Endothelial cell of umbilical vein (primary cell): ENCODE data around the gene SETD3. TPM values are rescaled to one million over a fixed set of nuclear protein-coding genes. Genes with fewer than 3 reads are reported as not detected.
A peak's percentile ranks its signal among the peaks of the same experiment; 100 is the strongest.

ENCODE experiments used
- BruUV-seq: library from RNA; stranded (reverse); fragments of 400-500 nt; replicated peaks from 2 replicates; lab custom pipeline; 2021; lab: Mats Ljungman, UMichigan
- CTCF ChIA-PET: fragments of 300-600, 350-600 bp; sonication (Branson Sonifier 250); formaldehyde crosslinking; loops from one replicate; lab custom pipeline; 2021; ENCODE audit warnings: antibody characterized with exemption, inconsistent platforms; lab: Charles Lee
- POLR2A ChIA-PET: fragments of 300-600, 350-600 bp; sonication (Branson Sonifier 250); formaldehyde crosslinking; loops from one replicate; lab custom pipeline; 2021; ENCODE audit warnings: antibody characterized with exemption, inconsistent platforms; lab: Charles Lee
- DNase-seq: peaks from one replicate; pipeline ENCODE4 v3.0.0-alpha.2; 2011; ENCODE audit warnings: low read depth, low spot score
- FAIRE-seq: peaks from 2 replicates; lab custom pipeline; 2011; peaks lifted over from hg19 to GRCh38; lab: Jason Lieb, UNC
- H2AFZ ChIP-seq: 2 replicates; pipeline ENCODE4 v1.6.0; 2012; ENCODE audit warnings: low read depth, low read length, control low read depth, inconsistent platforms
- H3K27ac ChIP-seq: 2 replicates; pipeline ENCODE4 v1.5.1; 2011; ENCODE audit warnings: low read depth, mild to moderate bottlenecking, control low read depth, low read length, moderate library complexity; ENCODE audit not compliant: insufficient read depth
- H3K27me3 ChIP-seq, 2 experiments: 2 replicates each; pipeline versions ENCODE4 v1.6.0 to v1.6.1; 2011; ENCODE audit warnings: low read length in 2 of 2, mixed read lengths in 1 of 2; ENCODE audit not compliant: control insufficient read depth in 2 of 2, insufficient read depth in 2 of 2
- H3K36me3 ChIP-seq, 2 experiments: 2 replicates in 1 of 2; 3 replicates in 1 of 2; pipeline ENCODE4 v1.5.1; 2011; ENCODE audit warnings: low read length in 2 of 2, mild to moderate bottlenecking in 1 of 2, moderate library complexity in 1 of 2; ENCODE audit not compliant: control insufficient read depth in 2 of 2, insufficient read depth in 2 of 2; ENCODE audit errors: extremely low read depth in 1 of 2
- H3K4me1 ChIP-seq: 3 replicates; pipeline ENCODE4 v1.5.1; 2011; ENCODE audit warnings: mild to moderate bottlenecking, low read length; ENCODE audit not compliant: control insufficient read depth, insufficient read depth; ENCODE audit errors: extremely low read depth
- H3K4me2 ChIP-seq: 2 replicates; pipeline ENCODE4 v1.6.1; 2011; ENCODE audit warnings: low read length, control low read depth, mixed read lengths; ENCODE audit not compliant: insufficient read depth
- H3K4me3 ChIP-seq, 3 experiments: fragments of 200-600 bp in 1 of 3; sonication (generic), shearing (Covaris generic) in 1 of 3; replicated peaks in 1 of 3; 2 replicates each; pipeline ENCODE4 v1.5.1; 2011 to 2016; ENCODE audit warnings: control low read depth in 3 of 3, low read length in 3 of 3, mild to moderate bottlenecking in 2 of 3, inconsistent platforms in 1 of 3, low read depth in 1 of 3, moderate library complexity in 1 of 3; ENCODE audit not compliant: insufficient read depth in 1 of 3
- H3K79me2 ChIP-seq: 2 replicates; pipeline ENCODE4 v1.6.0; 2012; ENCODE audit warnings: low read length, inconsistent platforms; ENCODE audit not compliant: control insufficient read depth, insufficient read depth
- H3K9ac ChIP-seq: replicated peaks from 2 replicates; pipeline ENCODE3; 2011; ENCODE audit warnings: low read length, control low read depth; ENCODE audit not compliant: insufficient read depth; ENCODE audit errors: extremely low read depth
- H3K9me1 ChIP-seq: replicated peaks from 3 replicates; pipeline ENCODE4 v1.6.0; 2011; ENCODE audit warnings: mild to moderate bottlenecking, low read length; ENCODE audit not compliant: control insufficient read depth, insufficient read depth; ENCODE audit errors: extremely low read depth
- H3K9me3 ChIP-seq: replicated peaks from 2 replicates; pipeline ENCODE4 v1.5.1; 2012; ENCODE audit warnings: low read length, inconsistent platforms; ENCODE audit not compliant: control insufficient read depth, insufficient read depth
- H4K20me1 ChIP-seq: replicated peaks from 2 replicates; pipeline ENCODE3; 2011; ENCODE audit warnings: mild to moderate bottlenecking, low read length; ENCODE audit not compliant: control insufficient read depth, insufficient read depth; ENCODE audit errors: extremely low read depth
- CTCF ChIP-seq, 2 donors: IDR thresholded peaks; 1 replicate in 1 of 2; 2 replicates in 1 of 2; pipeline ENCODE4 v1.5.1; 2011; ENCODE audit warnings: low read length in 2 of 2, mild to moderate bottlenecking in 2 of 2, moderate library complexity in 2 of 2, control low read depth in 1 of 2, inconsistent platforms in 1 of 2, low read depth in 1 of 2; ENCODE audit not compliant: insufficient read depth in 1 of 2; ENCODE audit errors: extremely low read depth in 1 of 2
- GATA2 ChIP-seq: IDR thresholded peaks from 2 replicates; pipeline ENCODE4 v1.7.0; 2011; ENCODE audit warnings: low read depth, mild to moderate bottlenecking, moderate library complexity, mixed read lengths, low read length; ENCODE audit not compliant: insufficient read length, insufficient read depth
- JUN ChIP-seq: IDR thresholded peaks from 2 replicates; pipeline ENCODE4 v1.6.1; 2011; ENCODE audit warnings: borderline replicate concordance, low read depth; ENCODE audit not compliant: insufficient read length, insufficient read depth
- dilution Hi-C: fragments of 300-500 bp; cut with MboI; formaldehyde crosslinking; loops from one replicate; pipeline ENCODE4 v1.15.0; 2019; ENCODE audit warnings: low sequenced_read_pairs; ENCODE audit not compliant: extremely low pct_ligation_motif_present
- intact Hi-C: fragments of 100-400 bp; cut with micrococcal nuclease; formaldehyde crosslinking; loops from one replicate; pipeline ENCODE4 v1.10.0; 2022
- polyA plus RNA-seq, 4 experiments: library from polyadenylated mRNA; depleted of rRNA in 3 of 4; stranded (reverse) in 3 of 4; unstranded in 1 of 4; fragments of >200 nt; gene quantifications; 2 replicates each; pipeline versions ENCODE4 v1.2.1 to v1.2.3, GENCODE V29; 2011 to 2012; ENCODE audit warnings: missing spikeins in 1 of 4
- total RNA-seq: library from RNA; stranded (reverse); gene quantifications from 2 replicates; pipeline ENCODE4 v1.2.3, GENCODE V29; 2021
- TF ChIP-seq, protein P1 (sequence below): IDR thresholded peaks from 2 replicates; pipeline ENCODE4 v1.6.1; 2011; ENCODE audit not compliant: insufficient read depth, insufficient read length

Gene SETD3
- total and polyA plus RNA-seq, 2 donors (not counting 3 experiments of a cell fraction or from before 2014, with no cell fraction given): 18.1 to 53.1 TPM

GRCh38 chr14:99389174-99389826, 91.4 kb downstream of the SETD3 start:
- Histone ChIP-seq H3K27ac (no peak overlapping the region), H3K4me1 (peaks cover 19% of the 10 kb centered on the region), H3K9ac (no peak overlapping the region), H4K20me1 (no peaks in the 10 kb centered on the region), H3K36me3 (peaks cover 0 to 2% of the 10 kb centered on the region in 2 experiments), H2AFZ (peak overlapping the region; percentile 44), H3K9me3 (no peaks in the 10 kb centered on the region), H3K4me2 (no peak overlapping the region), H3K9me1 (no peaks in the 10 kb centered on the region), H3K27me3 (peaks cover 0 to 3% of the 10 kb centered on the region in 2 experiments), H3K79me2 (no peaks in the 10 kb centered on the region), H3K4me3 (no peak overlapping the region)
- peak; percentile 52 for FAIRE-seq
- ChIA-PET CTCF (interaction anchor here (0.6 to 8.0 kb wide), 29 partner anchors 8 to 558 kb away, joined by 3 to 237 read pairs (median 4); partner anchors contain the start of gene BCL11B), POLR2A (no interaction called here)
- DNase-seq: peak; percentile 31
- no TSS peak for BruUV-seq
- dilution Hi-C loops (no loop called here), intact Hi-C loops (loop anchor here (1.0 kb wide), 1 partner anchor 26 kb away; no protein-coding TSS in a partner anchor)
- TF ChIP-seq JUN: no peak
- TF ChIP-seq GATA2: no peak
- TF ChIP-seq CTCF (IDR thresholded peaks at IDR 0.05; ENCODE audit: extremely low read depth in 1 of 2, insufficient read depth in 1 of 2, low read depth in 1 of 2, low read length in 2 of 2): peak; percentile 94 to 96
- TF ChIP-seq, protein P1, sequence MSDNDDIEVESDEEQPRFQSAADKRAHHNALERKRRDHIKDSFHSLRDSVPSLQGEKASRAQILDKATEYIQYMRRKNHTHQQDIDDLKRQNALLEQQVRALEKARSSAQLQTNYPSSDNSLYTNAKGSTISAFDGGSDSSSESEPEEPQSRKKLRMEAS: no peak
